Endodermal cell (in vitro differentiated cells): ENCODE data around the gene NME3. TPM values are rescaled to one million over a fixed set of nuclear protein-coding genes. Genes with fewer than 3 reads are reported as not detected.

Experiments
- DNase-seq: peaks from one replicate; pipeline ENCODE4 v3.0.0-alpha.2; 2017
- H3K27ac ChIP-seq: 2 replicates; pipeline ENCODE4 v1.5.1; 2013; ENCODE audit warnings: mild to moderate bottlenecking, low read depth, low read length, moderate library complexity
- H3K27me3 ChIP-seq: 2 replicates; pipeline ENCODE4 v1.6.1; 2013; ENCODE audit warnings: mild to moderate bottlenecking, low read length, moderate library complexity; ENCODE audit not compliant: insufficient read depth, control insufficient read depth, poor library complexity, severe bottlenecking
- H3K36me3 ChIP-seq: 2 replicates; pipeline ENCODE4 v1.7.0; 2013; ENCODE audit warnings: mild to moderate bottlenecking, low read length, moderate library complexity; ENCODE audit not compliant: control insufficient read depth, insufficient read depth
- H3K4me1 ChIP-seq: one replicate; pipeline ENCODE4 v1.7.0; 2013; ENCODE audit warnings: low read length; ENCODE audit not compliant: control insufficient read depth, insufficient read depth
- H3K4me3 ChIP-seq: 2 replicates; pipeline ENCODE4 v1.5.1; 2013; ENCODE audit warnings: mild to moderate bottlenecking, low read length, moderate library complexity
- H3K9ac ChIP-seq: 2 replicates; pipeline ENCODE4 v1.6.1; 2013; ENCODE audit warnings: mild to moderate bottlenecking, low read length, moderate library complexity; ENCODE audit not compliant: poor library complexity, severe bottlenecking; ENCODE audit errors: extremely low read depth
- H3K9me3 ChIP-seq: 2 replicates; pipeline ENCODE4 v1.6.1; 2013; ENCODE audit warnings: mild to moderate bottlenecking, low read length, moderate library complexity; ENCODE audit not compliant: control insufficient read depth
- H3K27ac Mint-ChIP-seq: 2 replicates; pipeline ENCODE4 v1.8.0; 2020; ENCODE audit warnings: mixed read lengths
- H3K27me3 Mint-ChIP-seq: 2 replicates; pipeline ENCODE4 v1.8.0; 2021; ENCODE audit warnings: mild to moderate bottlenecking, mixed read lengths; ENCODE audit not compliant: insufficient read depth
- H3K36me3 Mint-ChIP-seq: 2 replicates; pipeline ENCODE4 v1.8.0; 2020; ENCODE audit warnings: low read depth, mixed read lengths
- H3K4me1 Mint-ChIP-seq: 2 replicates; pipeline ENCODE4 v1.8.0; 2020; ENCODE audit warnings: mixed read lengths
- H3K4me3 Mint-ChIP-seq: 2 replicates; pipeline ENCODE4 v1.8.0; 2020; ENCODE audit warnings: mild to moderate bottlenecking, moderate library complexity, mixed read lengths
- H3K9me3 Mint-ChIP-seq: 2 replicates; pipeline ENCODE4 v1.8.0; 2020; ENCODE audit warnings: mild to moderate bottlenecking, mixed read lengths
- CTCF ChIP-seq: fragments of 200-600 bp; sonication (generic); conservative IDR thresholded peaks from 2 replicates; pipeline ENCODE4 v1.5.0; 2021; ENCODE audit warnings: antibody characterized with exemption, mild to moderate bottlenecking
- WGBS, 2 experiments: methylation state at CpG; one replicate each; pipeline versions ENCODE4 v1.1.5 to v1.1.7; 2013; ENCODE audit warnings: missing lambda C conversion rate in 2 of 2, mixed read lengths in 1 of 2; ENCODE audit not compliant: insufficient coverage in 1 of 2, insufficient read length in 1 of 2; 5-methylcytosine and 5-hydroxymethylcytosine counted together
- total RNA-seq, 2 donors: library from RNA; stranded (reverse); fragmentation: NEBNext Ultra II Directional in 1 of 2; extraction: Animal tissue kit (Norgen Biotek cat#: 25700) in 1 of 2; gene quantifications; 2 replicates in 1 of 2; 3 replicates in 1 of 2; pipeline ENCODE4 v1.2.1, GENCODE V29; 2021

Gene NME3
- total RNA-seq, 2 donors from 2014 or later, result 70.3 to 73.6 TPM

- no peak overlapping the region for H3K9ac ChIP-seq
- no peaks in the 10 kb centered on the region for H3K4me1 ChIP-seq
- no peaks in the 10 kb centered on the region for H3K9me3 ChIP-seq
- peak; percentile 82 for TF ChIP-seq CTCF
- H3K27ac ChIP-seq, result no peak overlapping the region
- DNase-seq, result peak; percentile 95
- H3K4me3 ChIP-seq, result no peak overlapping the region
- peaks cover 17% of the 10 kb centered on the region for H3K36me3 Mint-ChIP-seq
- H3K27me3 ChIP-seq, result no peaks in the 10 kb centered on the region
- 72 to 74% methylated on average over 19 to 72 of the region's 81 CpGs for WGBS, 2 experiments
- no peaks in the 10 kb centered on the region for H3K27me3 Mint-ChIP-seq
- peaks cover 15% of the 10 kb centered on the region for H3K36me3 ChIP-seq
- no peaks in the 10 kb centered on the region for H3K4me1 Mint-ChIP-seq
- H3K27ac Mint-ChIP-seq, result no peak overlapping the region
- H3K4me3 Mint-ChIP-seq, result no peak overlapping the region
- H3K9me3 Mint-ChIP-seq, result no peaks in the 10 kb centered on the region
Measured at GRCh38 chr16:1763521-1764511, 7.5 kb downstream of the NME3 start.

GRCh38 chr16:1762879-1763520 is 8.3 kb downstream of the NME3 start:
- peak; percentile 58 for DNase-seq
- Histone ChIP-seq H3K27ac (no peak overlapping the region), H3K27me3 (no peaks in the 10 kb centered on the region), H3K9ac (no peak overlapping the region), H3K9me3 (no peaks in the 10 kb centered on the region), H3K4me1 (no peaks in the 10 kb centered on the region), H3K4me3 (no peak overlapping the region), H3K36me3 (peaks cover 15% of the 10 kb centered on the region)
- no peaks in the 10 kb centered on the region for H3K9me3 Mint-ChIP-seq
- H3K4me3 Mint-ChIP-seq, result no peak overlapping the region
- H3K27me3 Mint-ChIP-seq, result no peaks in the 10 kb centered on the region
- no peak for TF ChIP-seq CTCF
- no peaks in the 10 kb centered on the region for H3K4me1 Mint-ChIP-seq
- H3K27ac Mint-ChIP-seq, result no peak overlapping the region
- WGBS, 2 experiments, result 90 to 93% methylated on average over 18 to 24 of the region's 24 CpGs
- H3K36me3 Mint-ChIP-seq, result peaks cover 17% of the 10 kb centered on the region

GRCh38 chr16:1762196-1762878 is 9.0 kb downstream of the NME3 start:
- peaks cover 15% of the 10 kb centered on the region for H3K36me3 ChIP-seq
- no peaks in the 10 kb centered on the region for H3K4me1 ChIP-seq
- no peak for TF ChIP-seq CTCF
- H3K9me3 ChIP-seq, result no peaks in the 10 kb centered on the region
- Mint-ChIP-seq H3K9me3 (no peaks in the 10 kb centered on the region), H3K27ac (no peak overlapping the region), H3K4me1 (no peaks in the 10 kb centered on the region), H3K36me3 (peaks cover 17% of the 10 kb centered on the region), H3K27me3 (no peaks in the 10 kb centered on the region), H3K4me3 (no peak overlapping the region)
- no peaks in the 10 kb centered on the region for H3K27me3 ChIP-seq
- WGBS, 2 experiments, result 95 to 99% methylated on average over 16 to 30 of the region's 30 CpGs
- H3K4me3 ChIP-seq, result no peak overlapping the region
- H3K27ac ChIP-seq, result no peak overlapping the region
- no peak for DNase-seq
- no peak overlapping the region for H3K9ac ChIP-seq
